Measurements from ENCODE around the gene DOCK10. TPM values are rescaled to one million over a fixed set of nuclear protein-coding genes. Genes with fewer than 3 reads are reported as not detected.
"Not testable (repeated sequence)": the region's sequence is repeated elsewhere in the genome, so short reads cannot be mapped to it uniquely, and the experiment has no call there.

Gene DOCK10
- total and polyA plus RNA-seq, 11 donors, result 0.31 to 28.6 (median 2.0) TPM

DNA sequence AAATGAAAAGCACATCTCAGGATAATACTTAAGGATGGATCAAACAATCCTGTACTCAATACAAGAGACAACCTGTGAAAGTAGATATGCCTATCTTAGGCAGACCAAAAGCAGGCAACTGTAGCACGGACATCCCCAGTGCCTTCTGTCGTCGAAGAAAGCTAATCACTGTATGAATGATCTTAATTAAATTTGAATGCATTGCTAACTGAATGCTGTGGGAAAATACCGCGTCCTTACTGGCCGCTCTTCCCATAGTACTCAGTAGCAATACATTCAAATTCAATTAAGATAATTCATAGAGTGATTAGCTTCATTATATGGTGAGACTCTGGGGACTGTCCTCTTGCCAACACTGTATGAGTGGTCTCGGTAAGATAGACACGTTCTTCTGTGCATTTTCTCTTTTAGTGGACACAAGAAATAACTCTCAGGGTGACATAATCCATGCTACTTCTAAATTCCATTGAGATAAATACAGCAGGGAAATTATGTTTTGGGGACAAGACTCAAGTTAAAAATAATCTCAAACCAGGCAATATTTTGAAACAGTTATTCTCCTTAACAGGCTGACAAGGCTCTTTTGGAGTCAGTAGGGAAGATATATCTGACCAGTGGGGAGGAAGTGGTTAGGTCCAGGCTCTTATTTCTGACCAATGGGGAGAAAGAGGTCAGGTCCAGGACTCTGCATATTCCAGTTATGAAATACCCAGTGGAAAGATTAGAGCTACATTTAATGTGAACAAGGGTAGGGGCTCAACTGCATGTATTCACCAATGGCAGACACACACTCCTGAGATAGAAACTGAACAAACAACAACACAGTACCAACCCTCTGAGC lies 97.3 kb downstream of the DOCK10 start:
- H3K9me3 ChIP-seq, result no peaks in the 10 kb centered on the region
- peaks cover 0 to 83% (median 0%) of the 10 kb centered on the region in 12 donors for H3K4me1 ChIP-seq
- DNase-seq, result no peak
- intact Hi-C loops (cut with DNase I), result no loop called here
- peak in 3 of 4 donors; percentile 59 to 87 (median 65) for ATAC-seq
- no peaks in the 10 kb centered on the region for H3K36me3 ChIP-seq
- TF ChIP-seq, protein P1, sequence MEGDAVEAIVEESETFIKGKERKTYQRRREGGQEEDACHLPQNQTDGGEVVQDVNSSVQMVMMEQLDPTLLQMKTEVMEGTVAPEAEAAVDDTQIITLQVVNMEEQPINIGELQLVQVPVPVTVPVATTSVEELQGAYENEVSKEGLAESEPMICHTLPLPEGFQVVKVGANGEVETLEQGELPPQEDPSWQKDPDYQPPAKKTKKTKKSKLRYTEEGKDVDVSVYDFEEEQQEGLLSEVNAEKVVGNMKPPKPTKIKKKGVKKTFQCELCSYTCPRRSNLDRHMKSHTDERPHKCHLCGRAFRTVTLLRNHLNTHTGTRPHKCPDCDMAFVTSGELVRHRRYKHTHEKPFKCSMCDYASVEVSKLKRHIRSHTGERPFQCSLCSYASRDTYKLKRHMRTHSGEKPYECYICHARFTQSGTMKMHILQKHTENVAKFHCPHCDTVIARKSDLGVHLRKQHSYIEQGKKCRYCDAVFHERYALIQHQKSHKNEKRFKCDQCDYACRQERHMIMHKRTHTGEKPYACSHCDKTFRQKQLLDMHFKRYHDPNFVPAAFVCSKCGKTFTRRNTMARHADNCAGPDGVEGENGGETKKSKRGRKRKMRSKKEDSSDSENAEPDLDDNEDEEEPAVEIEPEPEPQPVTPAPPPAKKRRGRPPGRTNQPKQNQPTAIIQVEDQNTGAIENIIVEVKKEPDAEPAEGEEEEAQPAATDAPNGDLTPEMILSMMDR (IDR thresholded peaks at IDR 0.05), result no peak
- no peak for TF ChIP-seq POLR2A (IDR thresholded peaks at IDR 0.05)
- peak overlapping the region in 1 of 12 donors; percentile 89 for H3K27ac ChIP-seq
- H3K27me3 ChIP-seq, result no peaks in the 10 kb centered on the region
- WGBS, 4 donors, result 56 to 66% (median 59%) methylated on average over 8 of the region's 8 CpGs
- H3K4me3 ChIP-seq, result peak overlapping the region in 3 of 12 donors; percentile 7 to 59 (median 14)

DNA sequence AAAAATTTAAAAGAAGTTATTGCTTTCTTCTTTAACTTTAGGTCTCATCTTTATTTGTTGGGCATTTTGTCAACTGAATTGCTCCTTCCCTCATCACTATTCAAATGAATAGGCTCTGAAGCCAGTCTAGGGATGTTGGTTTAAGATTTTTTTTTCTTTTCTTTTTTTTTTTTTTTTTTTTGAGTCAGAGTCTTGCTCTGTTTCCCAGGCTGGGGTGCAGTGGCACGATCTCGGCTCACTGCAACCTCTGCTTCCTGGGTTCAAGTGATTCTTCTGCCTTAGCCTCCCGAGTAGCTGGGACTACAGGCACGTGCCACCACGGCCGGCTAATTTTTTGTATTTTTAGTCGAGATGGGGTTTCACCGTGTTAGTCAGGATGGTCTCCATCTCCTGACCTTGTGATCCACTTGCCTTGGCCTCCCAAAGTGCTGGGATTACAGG lies 98.6 kb downstream of the DOCK10 start:
- H3K9me3 ChIP-seq; H3K27me3 ChIP-seq; intact Hi-C loops (cut with DNase I); H3K36me3 ChIP-seq; DNase-seq; ATAC-seq: not testable (repeated sequence)
- peak overlapping the region in 1 of 12 donors; percentile 89 for H3K27ac ChIP-seq
- 78 to 91% (median 88%) methylated on average over 8 of the region's 8 CpGs for WGBS, 4 donors
- H3K4me3 ChIP-seq, result peak overlapping the region in 1 of 12 donors; percentile 59
- H3K4me1 ChIP-seq, result peaks cover 0 to 79% (median 0%) of the 10 kb centered on the region in 12 donors

DNA sequence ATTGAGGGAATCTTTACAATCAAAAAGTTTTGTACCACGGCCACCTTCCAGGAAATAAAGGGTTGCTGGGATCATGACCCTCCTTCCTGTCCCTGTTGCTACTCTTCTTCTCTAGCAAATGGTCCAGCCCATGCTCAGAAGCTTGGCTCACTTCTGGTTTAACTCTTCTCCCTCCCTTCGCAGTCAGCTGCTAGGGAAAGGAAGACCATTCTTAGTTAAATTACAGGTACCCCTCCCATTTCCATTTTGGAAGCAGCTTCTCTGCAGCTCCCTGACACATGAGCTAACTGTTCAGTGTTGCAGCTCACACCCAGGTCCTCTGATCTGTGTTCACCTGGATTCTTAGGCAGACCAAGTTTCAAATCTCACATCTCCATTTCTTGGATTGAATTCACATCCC lies 100.3 kb downstream of the DOCK10 start:
- Histone ChIP-seq H3K4me1 (peaks cover 0 to 79% (median 0%) of the 10 kb centered on the region in 12 donors), H3K27me3 (no peaks in the 10 kb centered on the region), H3K27ac (no peak overlapping the region), H3K36me3 (no peaks in the 10 kb centered on the region), H3K9me3 (no peaks in the 10 kb centered on the region), H3K4me3 (no peak overlapping the region)
- intact Hi-C loops (cut with DNase I), result no loop called here
- WGBS, 4 donors, result 50 to 67% (median 62%) methylated on average over 2 of the region's 2 CpGs
- ATAC-seq (no peak), DNase-seq (no peak)
- TF ChIP-seq, protein P1 (IDR thresholded peaks at IDR 0.05), result no peak
- no peak for TF ChIP-seq POLR2A (IDR thresholded peaks at IDR 0.05)

DNA sequence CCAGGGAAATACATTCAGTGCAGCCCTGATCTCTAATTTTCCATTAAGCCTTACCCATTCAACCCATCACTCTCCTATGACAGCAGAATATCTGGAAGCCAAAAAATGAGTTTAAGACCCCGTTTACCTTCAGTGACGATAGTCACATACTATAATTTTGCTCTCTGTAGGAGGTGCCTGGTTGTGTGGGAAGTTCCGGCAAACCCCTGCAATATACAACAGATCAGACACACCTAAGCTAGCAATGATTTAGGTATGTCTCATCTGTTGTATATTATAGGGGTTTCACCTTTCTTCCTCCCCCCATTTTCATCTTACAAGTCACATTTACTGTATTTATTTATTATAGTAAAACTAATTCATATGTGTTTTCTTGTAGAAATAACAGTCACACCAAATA lies 101.7 kb downstream of the DOCK10 start:
- DNase-seq (no peak), ATAC-seq (no peak)
- Histone ChIP-seq H3K9me3 (no peaks in the 10 kb centered on the region), H3K27me3 (no peaks in the 10 kb centered on the region), H3K4me1 (peaks cover 0 to 72% (median 0%) of the 10 kb centered on the region in 12 donors), H3K36me3 (no peaks in the 10 kb centered on the region), H3K4me3 (no peak overlapping the region), H3K27ac (no peak overlapping the region)
- WGBS, 4 donors, result 93 to 97% (median 95%) methylated on average over 3 of the region's 3 CpGs
- TF ChIP-seq, protein P1 (IDR thresholded peaks at IDR 0.05), result no peak
- TF ChIP-seq POLR2A (IDR thresholded peaks at IDR 0.05), result no peak
- intact Hi-C loops (cut with DNase I), result no loop called here

All from heart left ventricle (tissue), 16 donors.